NCI-H1436 treated with DMSO at 0.1 percent for 48 hours (cell line): ENCODE measurements around the gene GSTO2.

Experiments used
- DNase-seq: peaks from one replicate; lab custom pipeline; 2025; lab: John Stamatoyannopoulos, UW

The GSTO2 gene

GRCh38 chr10:104281694-104282093 is 12.7 kb downstream of the GSTO2 start:
- no peak for DNase-seq

- no peak for DNase-seq
Observed at GRCh38 chr10:104284846-104285245, 15.9 kb downstream of the GSTO2 start.

GRCh38 chr10:104286939-104287338 is 18.0 kb downstream of the GSTO2 start:
- DNase-seq: no peak

GRCh38 chr10:104288355-104288754 is 19.4 kb downstream of the GSTO2 start:
- no peak for DNase-seq

- DNase-seq: peak; percentile 46
Observed at GRCh38 chr10:104291439-104291951, 22.5 kb downstream of the GSTO2 start.

- no peak for DNase-seq
Observed at GRCh38 chr10:104293011-104293410, 24.0 kb downstream of the GSTO2 start.

GRCh38 chr10:104293781-104294321 is 24.9 kb downstream of the GSTO2 start:
- no peak for DNase-seq

GRCh38 chr10:104296687-104297436 is 27.9 kb downstream of the GSTO2 start:
- DNase-seq: no peak

GRCh38 chr10:104297697-104298660 is 29.0 kb downstream of the GSTO2 start:
- DNase-seq: no peak

- DNase-seq: no peak
Observed at GRCh38 chr10:104299031-104299904, 30.3 kb downstream of the GSTO2 start.

GRCh38 chr10:104300002-104300735 is 31.2 kb downstream of the GSTO2 start:
- no peak for DNase-seq

- DNase-seq: peak; percentile 3
Observed at GRCh38 chr10:104300736-104301292, 31.8 kb downstream of the GSTO2 start.

- no peak for DNase-seq
Observed at GRCh38 chr10:104301907-104302690, 33.1 kb downstream of the GSTO2 start.

GRCh38 chr10:104303594-104304355 is 34.8 kb downstream of the GSTO2 start:
- no peak for DNase-seq

GRCh38 chr10:104304356-104304745 is 35.4 kb downstream of the GSTO2 start:
- no peak for DNase-seq

- no peak for DNase-seq
Observed at GRCh38 chr10:104304927-104305326, 35.9 kb downstream of the GSTO2 start.

GRCh38 chr10:104306897-104307296 is 37.9 kb downstream of the GSTO2 start:
- DNase-seq: no peak

- no peak for DNase-seq
Observed at GRCh38 chr10:104307576-104308438, 38.8 kb downstream of the GSTO2 start.
